DOHH2 (cell line): ENCODE data around the gene ITPKC.
"Not testable (repeated sequence)": the region's sequence is repeated elsewhere in the genome, so short reads cannot be mapped to it uniquely, and the experiment has no call there.

Experiments
- H3F3A ChIP-seq: fragments of 200-600 bp; sonication (generic), shearing (Covaris generic); 2 replicates; pipeline ENCODE4 v1.6.0; 2016; ENCODE audit warnings: antibody characterized with exemption, mild to moderate bottlenecking; ENCODE audit not compliant: control insufficient read depth, insufficient read depth
- H3K27ac ChIP-seq: fragments of 200-600 bp; sonication (generic); 2 replicates; pipeline ENCODE4 v1.5.1; 2014; ENCODE audit warnings: low read depth, mild to moderate bottlenecking, low read length, moderate library complexity
- H3K27me3 ChIP-seq: fragments of 200-600 bp; sonication (generic); 2 replicates; pipeline ENCODE4 v1.6.1; 2014; ENCODE audit warnings: mild to moderate bottlenecking, low read length, mixed read lengths; ENCODE audit not compliant: control insufficient read depth
- H3K36me3 ChIP-seq: fragments of 200-600 bp; sonication (generic); 2 replicates; pipeline ENCODE4 v1.6.1; 2014; ENCODE audit warnings: mild to moderate bottlenecking, low read length, moderate library complexity, mixed read lengths; ENCODE audit not compliant: control insufficient read depth
- H3K4me1 ChIP-seq: fragments of 200-600 bp; sonication (generic); 2 replicates; pipeline ENCODE4 v1.6.1; 2014; ENCODE audit warnings: mild to moderate bottlenecking, low read length, mixed read lengths; ENCODE audit not compliant: control insufficient read depth
- H3K4me2 ChIP-seq: fragments of 200-600 bp; sonication (generic); 2 replicates; pipeline ENCODE4 v1.6.0; 2014; ENCODE audit warnings: mild to moderate bottlenecking, low read length, moderate library complexity
- H3K4me3 ChIP-seq: fragments of 200-600 bp; sonication (generic); 2 replicates; pipeline ENCODE4 v1.5.1; 2014; ENCODE audit warnings: mild to moderate bottlenecking, low read length, mixed read lengths
- H3K79me2 ChIP-seq: fragments of 200-600 bp; sonication (generic); 2 replicates; pipeline ENCODE4 v1.6.1; 2014; ENCODE audit warnings: mild to moderate bottlenecking, low read length, mixed read lengths; ENCODE audit not compliant: control insufficient read depth
- H3K9me2 ChIP-seq: fragments of 200-600 bp; sonication (generic); replicated peaks from 2 replicates; pipeline ENCODE4 v1.6.1; 2014; ENCODE audit warnings: mild to moderate bottlenecking, low read length, mixed read lengths; ENCODE audit not compliant: control insufficient read depth
- H3K9me3 ChIP-seq: fragments of 200-600 bp; sonication (generic); 2 replicates; pipeline ENCODE4 v1.6.1; 2014; ENCODE audit warnings: antibody characterized with exemption, low read length, mixed read lengths; ENCODE audit not compliant: control insufficient read depth, insufficient read depth
- H4K20me1 ChIP-seq: fragments of 200-600 bp; sonication (generic); 2 replicates; pipeline ENCODE4 v1.6.0; 2014; ENCODE audit warnings: low read depth, mild to moderate bottlenecking, antibody characterized with exemption, low read length, moderate library complexity; ENCODE audit not compliant: control insufficient read depth, insufficient read depth
- EZH2phosphoT487 ChIP-seq: fragments of 200-600 bp; sonication (generic); IDR thresholded peaks from 2 replicates; pipeline ENCODE4 v1.6.1; 2017; ENCODE audit warnings: borderline replicate concordance, mild to moderate bottlenecking, antibody characterized with exemption, low read length, moderate library complexity, mixed read lengths
- TF ChIP-seq, protein P1 (sequence below): fragments of 200-600 bp; sonication (generic); IDR thresholded peaks from one replicate; pipeline ENCODE4 v1.5.1; 2014; ENCODE audit warnings: antibody characterized with exemption, mild to moderate bottlenecking, low read depth, low read length; ENCODE audit not compliant: poor library complexity, severe bottlenecking

The ITPKC gene

DNA sequence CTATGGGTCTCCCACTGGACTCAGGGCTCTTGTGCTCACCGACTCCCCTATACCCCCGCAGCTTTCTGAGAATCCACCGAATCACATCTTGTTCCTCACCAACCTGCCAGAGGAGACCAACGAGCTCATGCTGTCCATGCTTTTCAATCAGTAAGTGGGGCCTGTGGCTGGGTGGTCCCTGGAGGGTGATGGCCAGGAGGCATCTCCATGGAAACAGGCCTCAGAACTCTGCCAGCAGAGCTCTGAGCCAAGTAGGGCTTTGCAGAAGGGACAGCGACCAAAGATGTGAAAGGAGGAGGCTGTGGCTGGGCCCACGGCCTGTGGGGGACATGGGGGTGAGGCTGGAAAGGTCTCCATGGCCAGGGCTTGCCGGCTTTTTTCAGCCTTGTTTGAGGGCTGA is 46.6 kb downstream of the ITPKC start:
- Histone ChIP-seq H3K4me1 (no peaks in the 10 kb centered on the region), H3K27me3 (no peaks in the 10 kb centered on the region), H3K4me3 (no peak overlapping the region), H3K4me2 (no peak overlapping the region), H3K36me3 (peaks cover 80% of the 10 kb centered on the region), H3K79me2 (peaks cover 29% of the 10 kb centered on the region), H3F3A (peaks cover 11% of the 10 kb centered on the region), H3K27ac (no peak overlapping the region), H3K9me3 (no peaks in the 10 kb centered on the region), H3K9me2 (no peaks in the 10 kb centered on the region), H4K20me1 (no peaks in the 10 kb centered on the region; the same call in 1 of the 2 replicates)
- TF ChIP-seq EZH2phosphoT487 = no peak
- TF ChIP-seq, protein P1, sequence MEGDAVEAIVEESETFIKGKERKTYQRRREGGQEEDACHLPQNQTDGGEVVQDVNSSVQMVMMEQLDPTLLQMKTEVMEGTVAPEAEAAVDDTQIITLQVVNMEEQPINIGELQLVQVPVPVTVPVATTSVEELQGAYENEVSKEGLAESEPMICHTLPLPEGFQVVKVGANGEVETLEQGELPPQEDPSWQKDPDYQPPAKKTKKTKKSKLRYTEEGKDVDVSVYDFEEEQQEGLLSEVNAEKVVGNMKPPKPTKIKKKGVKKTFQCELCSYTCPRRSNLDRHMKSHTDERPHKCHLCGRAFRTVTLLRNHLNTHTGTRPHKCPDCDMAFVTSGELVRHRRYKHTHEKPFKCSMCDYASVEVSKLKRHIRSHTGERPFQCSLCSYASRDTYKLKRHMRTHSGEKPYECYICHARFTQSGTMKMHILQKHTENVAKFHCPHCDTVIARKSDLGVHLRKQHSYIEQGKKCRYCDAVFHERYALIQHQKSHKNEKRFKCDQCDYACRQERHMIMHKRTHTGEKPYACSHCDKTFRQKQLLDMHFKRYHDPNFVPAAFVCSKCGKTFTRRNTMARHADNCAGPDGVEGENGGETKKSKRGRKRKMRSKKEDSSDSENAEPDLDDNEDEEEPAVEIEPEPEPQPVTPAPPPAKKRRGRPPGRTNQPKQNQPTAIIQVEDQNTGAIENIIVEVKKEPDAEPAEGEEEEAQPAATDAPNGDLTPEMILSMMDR = no peak

DNA sequence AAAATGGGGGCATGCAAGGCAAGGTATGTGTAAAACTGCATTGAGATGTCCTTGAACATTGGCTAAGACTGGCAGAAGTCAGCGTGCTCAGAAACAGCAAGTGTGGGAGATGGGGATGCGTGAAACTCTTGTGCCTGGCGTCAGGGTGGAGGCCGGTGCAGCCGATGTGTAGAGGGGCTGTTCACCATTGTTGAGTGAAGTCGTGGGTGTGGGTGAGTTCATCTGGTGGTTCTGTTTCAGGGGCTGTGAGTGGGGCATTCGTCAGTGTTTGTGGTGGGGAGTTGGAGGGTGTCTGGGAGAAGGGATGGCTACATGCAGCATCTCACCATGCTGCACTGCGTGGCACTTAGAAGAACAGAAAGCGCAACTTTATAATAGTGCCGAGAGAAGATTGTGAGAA is 47.1 kb downstream of the ITPKC start:
- Histone ChIP-seq H3K4me2 (no peak overlapping the region), H4K20me1 (no peaks in the 10 kb centered on the region; the same call in 1 of the 2 replicates), H3K36me3 (peaks cover 80% of the 10 kb centered on the region), H3F3A (peaks cover 12% of the 10 kb centered on the region), H3K79me2 (peaks cover 27% of the 10 kb centered on the region), H3K27me3 (no peaks in the 10 kb centered on the region), H3K9me2 (no peaks in the 10 kb centered on the region), H3K27ac (no peak overlapping the region), H3K4me3 (no peak overlapping the region), H3K9me3 (no peaks in the 10 kb centered on the region), H3K4me1 (no peaks in the 10 kb centered on the region)
- no peak for TF ChIP-seq EZH2phosphoT487
- TF ChIP-seq, protein P1 = no peak

DNA sequence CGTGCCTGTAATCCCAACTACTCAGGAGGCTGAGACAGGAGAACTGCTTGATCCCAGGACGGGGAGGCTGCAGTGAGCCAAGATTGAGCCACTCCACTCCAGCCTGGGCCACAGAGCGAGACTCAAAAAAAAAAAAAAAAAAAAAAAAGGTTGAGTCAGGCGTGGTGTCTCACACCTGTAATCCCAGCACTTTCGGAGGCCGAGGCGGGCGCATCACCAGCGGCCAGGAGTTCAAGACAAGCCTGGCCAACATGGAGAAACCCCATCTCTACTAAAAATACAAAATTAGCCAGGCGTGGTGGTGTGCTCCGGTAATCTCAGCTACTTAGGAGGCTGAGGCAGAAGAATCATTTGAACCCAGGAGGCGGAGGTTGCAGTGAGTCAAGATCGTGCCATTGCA is 49.5 kb downstream of the ITPKC start:
- not testable (repeated sequence) for H3K27ac ChIP-seq, H3K4me1 ChIP-seq, H3K4me3 ChIP-seq, H3K4me2 ChIP-seq, H3K27me3 ChIP-seq, H3K9me3 ChIP-seq, H3K79me2 ChIP-seq, H3K9me2 ChIP-seq, H4K20me1 ChIP-seq
- H3F3A ChIP-seq = peaks cover 18% of the 10 kb centered on the region
- H3K36me3 ChIP-seq = peaks cover 60% of the 10 kb centered on the region

DNA sequence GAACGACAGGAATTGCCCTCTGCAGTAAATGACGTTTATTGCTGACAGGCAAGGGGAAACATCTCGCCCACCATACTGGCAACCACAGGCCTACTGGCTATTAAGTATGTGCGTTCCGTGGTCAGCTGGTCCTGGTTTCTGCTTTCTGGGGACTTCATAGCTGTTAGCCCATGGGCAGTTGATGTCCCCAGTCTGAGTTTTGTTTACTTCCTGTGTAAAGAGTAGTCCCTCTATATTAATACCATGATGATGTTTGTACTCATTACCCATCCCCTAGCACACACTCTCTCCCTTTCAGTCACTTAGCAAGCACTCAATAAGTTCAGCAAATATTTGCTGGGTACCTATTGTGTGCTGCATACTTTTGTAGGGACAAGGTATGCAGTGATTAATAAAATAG is 52.0 kb downstream of the ITPKC start:
- H3K27me3 ChIP-seq = no peaks in the 10 kb centered on the region
- no peaks in the 10 kb centered on the region for H3K79me2 ChIP-seq
- peaks cover 18% of the 10 kb centered on the region for H3F3A ChIP-seq
- no peaks in the 10 kb centered on the region for H3K9me2 ChIP-seq
- TF ChIP-seq EZH2phosphoT487 = no peak
- TF ChIP-seq, protein P1 = no peak
- H3K36me3 ChIP-seq = peaks cover 35% of the 10 kb centered on the region
- no peak overlapping the region for H3K4me2 ChIP-seq
- H3K4me3 ChIP-seq = no peak overlapping the region
- no peaks in the 10 kb centered on the region for H4K20me1 ChIP-seq
- peaks cover 4% of the 10 kb centered on the region; the same call in 1 of the 2 replicates for H3K9me3 ChIP-seq
- H3K27ac ChIP-seq = no peak overlapping the region
- peaks cover 8% of the 10 kb centered on the region for H3K4me1 ChIP-seq

DNA sequence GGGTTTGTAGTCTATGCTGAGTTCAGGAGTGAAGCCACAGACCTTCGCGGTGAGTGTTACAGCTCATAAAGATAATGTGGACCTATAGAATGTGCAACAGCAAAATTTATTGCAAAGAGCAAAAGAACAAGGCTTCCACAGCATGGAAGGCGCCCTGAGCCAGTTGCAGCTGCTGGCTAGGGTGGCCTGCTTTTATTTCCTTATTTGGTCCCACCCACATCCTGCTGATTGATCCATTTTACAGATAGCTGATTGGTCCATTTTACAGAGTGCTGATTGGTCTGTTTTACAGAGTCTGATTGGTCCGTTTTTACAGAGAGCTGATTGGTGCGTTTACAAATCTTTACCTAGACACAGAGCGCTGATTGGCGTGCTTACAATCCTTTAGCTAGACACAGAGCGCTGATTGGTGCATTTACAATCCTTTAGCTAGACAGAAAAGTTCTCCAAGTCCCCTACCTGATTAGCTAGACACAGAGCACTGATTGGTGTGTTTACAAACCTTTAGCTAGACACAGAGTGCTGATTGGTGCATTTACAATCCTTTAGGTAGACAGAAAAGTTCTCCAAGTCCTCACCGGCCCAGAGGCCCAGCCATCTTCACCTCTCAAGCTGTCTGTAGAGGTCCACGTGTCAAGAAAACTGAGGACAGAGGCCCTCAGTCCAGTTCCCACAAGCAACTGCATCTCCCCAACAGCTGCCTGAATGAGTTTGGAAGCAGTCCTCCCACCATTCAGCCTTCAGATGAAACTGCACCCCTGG is 54.4 kb downstream of the ITPKC start:
- H3K27me3 ChIP-seq, H3K27ac ChIP-seq, H3K4me2 ChIP-seq, H4K20me1 ChIP-seq, H3K4me3 ChIP-seq, H3K9me3 ChIP-seq, H3K79me2 ChIP-seq, H3K9me2 ChIP-seq: not testable (repeated sequence)
- Histone ChIP-seq H3K36me3 (peaks cover 11% of the 10 kb centered on the region), H3F3A (peaks cover 17% of the 10 kb centered on the region), H3K4me1 (peaks cover 25% of the 10 kb centered on the region)
